ENCODE results near the gene KLF1.
A peak's percentile ranks its signal among the peaks of the same experiment; 100 is the strongest.

KLF1 gene

DNA sequence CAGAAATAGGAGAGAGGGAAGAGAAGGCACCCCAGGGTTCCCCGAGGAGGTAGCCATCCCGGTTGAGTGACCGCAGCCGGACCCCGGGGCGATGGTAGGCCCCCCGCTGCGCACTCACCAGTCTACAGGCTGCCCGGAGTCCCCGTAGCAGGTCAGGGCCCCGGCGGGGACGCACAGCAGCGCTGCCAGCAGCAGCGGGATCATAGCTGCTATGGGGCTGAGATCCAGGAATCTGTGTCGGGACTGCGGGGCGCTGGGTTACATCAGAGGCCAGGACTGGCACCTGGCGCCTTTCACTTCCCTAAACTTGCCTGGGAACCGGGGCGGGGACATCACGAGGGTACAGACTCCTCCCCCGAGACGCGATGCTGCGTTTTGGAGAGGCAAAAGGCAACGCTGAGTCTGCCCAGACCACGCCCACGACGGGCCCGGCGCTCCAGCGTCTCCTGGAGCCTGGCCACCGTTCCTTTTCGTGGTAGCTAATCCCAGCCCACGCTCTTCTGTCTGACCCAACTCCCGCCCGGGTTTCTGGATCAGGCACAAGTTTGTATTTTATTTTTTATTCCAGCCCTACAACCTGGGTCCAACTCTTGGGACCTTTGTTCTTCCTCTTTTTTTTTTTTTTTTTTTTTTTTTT lies 5.7 kb downstream of the KLF1 start, which contains the start of gene DNASE2 (continued):
- peak; percentile 96 for TF ChIP-seq GLIS1 (tag by site-specific recombination; IDR thresholded peaks at IDR 0.05)
- TF ChIP-seq ZXDB (tag by site-specific recombination; IDR thresholded peaks at IDR 0.05) = peak; percentile 88
- peak; percentile 73 for TF ChIP-seq SP3 (tag by site-specific recombination; IDR thresholded peaks at IDR 0.05)
- no peak for TF ChIP-seq ZNF354C (tag by site-specific recombination; IDR thresholded peaks at IDR 0.05; ENCODE audit: borderline replicate concordance, low read depth)
- peak; percentile 34 for TF ChIP-seq OSR2 (tag by site-specific recombination; IDR thresholded peaks at IDR 0.05)
- peak; percentile 16; the same call in 1 of the 2 replicates for TF ChIP-seq ZNF610 (tag by site-specific recombination; IDR thresholded peaks at IDR 0.05; ENCODE audit: borderline replicate concordance)
- TF ChIP-seq, protein P1, sequence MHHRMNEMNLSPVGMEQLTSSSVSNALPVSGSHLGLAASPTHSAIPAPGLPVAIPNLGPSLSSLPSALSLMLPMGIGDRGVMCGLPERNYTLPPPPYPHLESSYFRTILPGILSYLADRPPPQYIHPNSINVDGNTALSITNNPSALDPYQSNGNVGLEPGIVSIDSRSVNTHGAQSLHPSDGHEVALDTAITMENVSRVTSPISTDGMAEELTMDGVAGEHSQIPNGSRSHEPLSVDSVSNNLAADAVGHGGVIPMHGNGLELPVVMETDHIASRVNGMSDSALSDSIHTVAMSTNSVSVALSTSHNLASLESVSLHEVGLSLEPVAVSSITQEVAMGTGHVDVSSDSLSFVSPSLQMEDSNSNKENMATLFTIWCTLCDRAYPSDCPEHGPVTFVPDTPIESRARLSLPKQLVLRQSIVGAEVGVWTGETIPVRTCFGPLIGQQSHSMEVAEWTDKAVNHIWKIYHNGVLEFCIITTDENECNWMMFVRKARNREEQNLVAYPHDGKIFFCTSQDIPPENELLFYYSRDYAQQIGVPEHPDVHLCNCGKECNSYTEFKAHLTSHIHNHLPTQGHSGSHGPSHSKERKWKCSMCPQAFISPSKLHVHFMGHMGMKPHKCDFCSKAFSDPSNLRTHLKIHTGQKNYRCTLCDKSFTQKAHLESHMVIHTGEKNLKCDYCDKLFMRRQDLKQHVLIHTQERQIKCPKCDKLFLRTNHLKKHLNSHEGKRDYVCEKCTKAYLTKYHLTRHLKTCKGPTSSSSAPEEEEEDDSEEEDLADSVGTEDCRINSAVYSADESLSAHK (tag by site-specific recombination; IDR thresholded peaks at IDR 0.05) = no peak
- no peak for TF ChIP-seq ZNF561 (tag by site-specific recombination; IDR thresholded peaks at IDR 0.05; ENCODE audit: borderline replicate concordance)
- TF ChIP-seq, protein P2, sequence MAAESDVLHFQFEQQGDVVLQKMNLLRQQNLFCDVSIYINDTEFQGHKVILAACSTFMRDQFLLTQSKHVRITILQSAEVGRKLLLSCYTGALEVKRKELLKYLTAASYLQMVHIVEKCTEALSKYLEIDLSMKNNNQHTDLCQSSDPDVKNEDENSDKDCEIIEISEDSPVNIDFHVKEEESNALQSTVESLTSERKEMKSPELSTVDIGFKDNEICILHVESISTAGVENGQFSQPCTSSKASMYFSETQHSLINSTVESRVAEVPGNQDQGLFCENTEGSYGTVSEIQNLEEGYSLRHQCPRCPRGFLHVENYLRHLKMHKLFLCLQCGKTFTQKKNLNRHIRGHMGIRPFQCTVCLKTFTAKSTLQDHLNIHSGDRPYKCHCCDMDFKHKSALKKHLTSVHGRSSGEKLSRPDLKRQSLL (tag by site-specific recombination; IDR thresholded peaks at IDR 0.05) = peak; percentile 98
- peak; percentile 97 for TF ChIP-seq ZBTB20 (tag by site-specific recombination; IDR thresholded peaks at IDR 0.05)
- no peak for TF ChIP-seq ZNF112 (tag by site-specific recombination; IDR thresholded peaks at IDR 0.05)
- peak; percentile 45; the same call in 1 of the 2 replicates for TF ChIP-seq KLF8 (tag by site-specific recombination; IDR thresholded peaks at IDR 0.05)
- TF ChIP-seq ZBTB48 (tag by site-specific recombination; IDR thresholded peaks at IDR 0.05) = peak; percentile 27; the same call in 1 of the 2 replicates
- TF ChIP-seq PRDM1 (tag by site-specific recombination; IDR thresholded peaks at IDR 0.05) = 0 out of 2 replicates have a peak, but pooled peaks have one; percentile 5
- TF ChIP-seq ZNF335 (tag by site-specific recombination; conservative IDR thresholded peaks at IDR 0.05) = peak; percentile 94
- TF ChIP-seq GLIS2 (tag by site-specific recombination; IDR thresholded peaks at IDR 0.05) = peak; percentile 72

DNA sequence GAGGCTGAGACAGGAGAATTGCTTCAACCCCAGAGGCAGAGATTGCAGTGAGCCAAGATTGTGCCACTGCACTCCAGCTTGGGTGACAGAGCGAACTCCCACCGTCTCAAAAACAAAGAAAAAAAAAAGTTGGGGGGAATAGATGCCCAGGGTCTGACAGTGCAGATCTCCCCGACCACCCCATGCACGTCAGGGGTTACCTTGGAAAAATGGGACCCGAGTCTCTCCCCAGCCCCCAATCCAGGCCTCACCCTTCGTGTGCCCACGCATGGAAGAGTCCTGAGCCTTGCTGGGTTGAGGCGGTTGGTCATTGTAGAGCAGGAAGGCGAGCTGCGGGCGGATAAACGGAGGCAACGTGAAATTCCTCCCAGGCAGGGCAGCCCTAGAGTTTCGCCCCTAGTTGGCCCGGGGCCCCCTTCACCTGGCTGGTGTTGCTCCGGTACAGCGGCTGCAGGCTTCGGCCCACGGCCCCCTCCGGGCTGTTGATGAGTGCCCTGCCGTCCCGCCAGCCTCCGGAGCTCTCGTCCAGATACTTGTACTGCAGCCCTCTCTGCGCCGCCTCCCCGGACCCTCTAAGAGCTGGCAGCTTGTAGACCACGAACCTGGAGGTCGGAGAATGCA lies 6.3 kb downstream of the KLF1 start:
- ChIA-PET CTCF (interaction anchor here (0.6 to 4.0 kb wide), 9 partner anchors 10 to 224 kb away, joined by 3 to 29 read pairs (median 3); partner anchors contain the start of gene GCDH), POLR2A (interaction anchor here (0.8 to 4.2 kb wide), 11 partner anchors 8 to 204 kb away, joined by 3 to 42 read pairs (median 5); partner anchors contain the start of genes CALR, FARSA, GCDH and JUNB)
- Histone ChIP-seq H3K27ac (ENCODE audit: extremely low read depth, low read depth, low read length) (peak overlapping the region; percentile 66; the same call in 1 of the 2 replicates), H3K9me3 (ENCODE audit: control insufficient read depth, insufficient read depth, low read depth, low read length) (no peaks in the 10 kb centered on the region), H3K4me1 (ENCODE audit: control insufficient read depth, insufficient read depth, low read length) (no peaks in the 10 kb centered on the region), H3K36me3 (ENCODE audit: control insufficient read depth in 2 of 2, insufficient read depth in 1 of 2, low read length in 2 of 2) (peaks cover 0 to 14% of the 10 kb centered on the region in 2 experiments; a peak in 2 of 3 replicates), H3K4me3 (ENCODE audit: low read depth, low read length) (peak overlapping the region; percentile 84)
- TF ChIP-seq, protein P3, sequence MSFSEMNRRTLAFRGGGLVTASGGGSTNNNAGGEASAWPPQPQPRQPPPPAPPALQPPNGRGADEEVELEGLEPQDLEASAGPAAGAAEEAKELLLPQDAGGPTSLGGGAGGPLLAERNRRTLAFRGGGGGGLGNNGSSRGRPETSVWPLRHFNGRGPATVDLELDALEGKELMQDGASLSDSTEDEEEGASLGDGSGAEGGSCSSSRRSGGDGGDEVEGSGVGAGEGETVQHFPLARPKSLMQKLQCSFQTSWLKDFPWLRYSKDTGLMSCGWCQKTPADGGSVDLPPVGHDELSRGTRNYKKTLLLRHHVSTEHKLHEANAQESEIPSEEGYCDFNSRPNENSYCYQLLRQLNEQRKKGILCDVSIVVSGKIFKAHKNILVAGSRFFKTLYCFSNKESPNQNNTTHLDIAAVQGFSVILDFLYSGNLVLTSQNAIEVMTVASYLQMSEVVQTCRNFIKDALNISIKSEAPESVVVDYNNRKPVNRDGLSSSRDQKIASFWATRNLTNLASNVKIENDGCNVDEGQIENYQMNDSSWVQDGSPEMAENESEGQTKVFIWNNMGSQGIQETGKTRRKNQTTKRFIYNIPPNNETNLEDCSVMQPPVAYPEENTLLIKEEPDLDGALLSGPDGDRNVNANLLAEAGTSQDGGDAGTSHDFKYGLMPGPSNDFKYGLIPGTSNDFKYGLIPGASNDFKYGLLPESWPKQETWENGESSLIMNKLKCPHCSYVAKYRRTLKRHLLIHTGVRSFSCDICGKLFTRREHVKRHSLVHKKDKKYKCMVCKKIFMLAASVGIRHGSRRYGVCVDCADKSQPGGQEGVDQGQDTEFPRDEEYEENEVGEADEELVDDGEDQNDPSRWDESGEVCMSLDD (tag by site-specific recombination; IDR thresholded peaks at IDR 0.05) = 0 out of 2 replicates have a peak, but pooled peaks have one; percentile 18
- no peak for TF ChIP-seq ZNF670 (tag by site-specific recombination; IDR thresholded peaks at IDR 0.05; ENCODE audit: low read depth)
- peak; percentile 85 for TF ChIP-seq ZBTB17 (tag by site-specific recombination; IDR thresholded peaks at IDR 0.05)
- TF ChIP-seq, protein P4, sequence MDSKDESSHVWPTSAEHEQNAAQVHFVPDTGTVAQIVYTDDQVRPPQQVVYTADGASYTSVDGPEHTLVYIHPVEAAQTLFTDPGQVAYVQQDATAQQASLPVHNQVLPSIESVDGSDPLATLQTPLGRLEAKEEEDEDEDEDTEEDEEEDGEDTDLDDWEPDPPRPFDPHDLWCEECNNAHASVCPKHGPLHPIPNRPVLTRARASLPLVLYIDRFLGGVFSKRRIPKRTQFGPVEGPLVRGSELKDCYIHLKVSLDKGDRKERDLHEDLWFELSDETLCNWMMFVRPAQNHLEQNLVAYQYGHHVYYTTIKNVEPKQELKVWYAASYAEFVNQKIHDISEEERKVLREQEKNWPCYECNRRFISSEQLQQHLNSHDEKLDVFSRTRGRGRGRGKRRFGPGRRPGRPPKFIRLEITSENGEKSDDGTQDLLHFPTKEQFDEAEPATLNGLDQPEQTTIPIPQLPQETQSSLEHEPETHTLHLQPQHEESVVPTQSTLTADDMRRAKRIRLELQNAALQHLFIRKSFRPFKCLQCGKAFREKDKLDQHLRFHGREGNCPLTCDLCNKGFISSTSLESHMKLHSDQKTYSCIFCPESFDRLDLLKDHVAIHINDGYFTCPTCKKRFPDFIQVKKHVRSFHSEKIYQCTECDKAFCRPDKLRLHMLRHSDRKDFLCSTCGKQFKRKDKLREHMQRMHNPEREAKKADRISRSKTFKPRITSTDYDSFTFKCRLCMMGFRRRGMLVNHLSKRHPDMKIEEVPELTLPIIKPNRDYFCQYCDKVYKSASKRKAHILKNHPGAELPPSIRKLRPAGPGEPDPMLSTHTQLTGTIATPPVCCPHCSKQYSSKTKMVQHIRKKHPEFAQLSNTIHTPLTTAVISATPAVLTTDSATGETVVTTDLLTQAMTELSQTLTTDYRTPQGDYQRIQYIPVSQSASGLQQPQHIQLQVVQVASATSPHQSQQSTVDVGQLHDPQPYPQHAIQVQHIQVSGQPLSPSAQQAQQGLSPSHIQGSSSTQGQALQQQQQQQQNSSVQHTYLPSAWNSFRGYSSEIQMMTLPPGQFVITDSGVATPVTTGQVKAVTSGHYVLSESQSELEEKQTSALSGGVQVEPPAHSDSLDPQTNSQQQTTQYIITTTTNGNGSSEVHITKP (tag by site-specific recombination; IDR thresholded peaks at IDR 0.05) = peak; percentile 100
- TF ChIP-seq EGR2 (tag by site-specific recombination; IDR thresholded peaks at IDR 0.05; ENCODE audit: low read depth) = peak; percentile 30; the same call in 1 of the 2 replicates
- peak; percentile 11; the same call in 1 of the 2 replicates for TF ChIP-seq SP3 (tag by site-specific recombination; IDR thresholded peaks at IDR 0.05)
- 0 out of 2 replicates have a peak, but pooled peaks have one; percentile 22 for TF ChIP-seq KLF8 (tag by site-specific recombination; IDR thresholded peaks at IDR 0.05)
- TF ChIP-seq ZNF76 (tag by site-specific recombination; IDR thresholded peaks at IDR 0.05; ENCODE audit: borderline replicate concordance, low read depth) = peak; percentile 7; the same call in 1 of the 2 replicates
- TF ChIP-seq, protein P5, sequence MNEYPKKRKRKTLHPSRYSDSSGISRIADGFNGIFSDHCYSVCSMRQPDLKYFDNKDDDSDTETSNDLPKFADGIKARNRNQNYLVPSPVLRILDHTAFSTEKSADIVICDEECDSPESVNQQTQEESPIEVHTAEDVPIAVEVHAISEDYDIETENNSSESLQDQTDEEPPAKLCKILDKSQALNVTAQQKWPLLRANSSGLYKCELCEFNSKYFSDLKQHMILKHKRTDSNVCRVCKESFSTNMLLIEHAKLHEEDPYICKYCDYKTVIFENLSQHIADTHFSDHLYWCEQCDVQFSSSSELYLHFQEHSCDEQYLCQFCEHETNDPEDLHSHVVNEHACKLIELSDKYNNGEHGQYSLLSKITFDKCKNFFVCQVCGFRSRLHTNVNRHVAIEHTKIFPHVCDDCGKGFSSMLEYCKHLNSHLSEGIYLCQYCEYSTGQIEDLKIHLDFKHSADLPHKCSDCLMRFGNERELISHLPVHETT (tag by site-specific recombination; IDR thresholded peaks at IDR 0.05) = peak; percentile 27; the same call in 1 of the 2 replicates

All from HEK293 (cell line).